HEK293 (cell line): Measurements from ENCODE around the gene TUT4.

Experiments
- CTCF ChIA-PET: fragments of 350-600 bp; formaldehyde crosslinking; extraction: SDS; loops from one replicate; lab custom pipeline; 2021; ENCODE audit warnings: antibody characterized with exemption; lab: Yijun Ruan, JAX
- POLR2A ChIA-PET: fragments of 300-600 bp; formaldehyde crosslinking; extraction: SDS; loops from one replicate; lab custom pipeline; 2020; ENCODE audit warnings: antibody characterized with exemption, inconsistent platforms; lab: Yijun Ruan, JAX
- H3K27ac ChIP-seq: fragments of 200-500 bp; sonication (Bioruptor generic); 2 replicates; pipeline ENCODE4 v1.5.1; 2014; ENCODE audit warnings: low read depth, low read length, control low read depth, inconsistent platforms; ENCODE audit errors: extremely low read depth
- H3K36me3 ChIP-seq, 2 experiments: fragments of 200-500 bp in 1 of 2; sonication (Bioruptor generic) in 1 of 2; 1 replicate in 1 of 2; 2 replicates in 1 of 2; pipeline ENCODE4 v1.5.1; 2014 to 2017; ENCODE audit warnings: inconsistent platforms in 2 of 2, low read length in 2 of 2; ENCODE audit not compliant: control insufficient read depth in 2 of 2, insufficient read depth in 1 of 2
- H3K4me1 ChIP-seq: fragments of 200-500 bp; sonication (Bioruptor generic); 2 replicates; pipeline ENCODE4 v1.5.1; 2014; ENCODE audit warnings: mild to moderate bottlenecking, low read length, inconsistent platforms; ENCODE audit not compliant: control insufficient read depth, insufficient read depth
- H3K4me3 ChIP-seq: 2 replicates; pipeline ENCODE4 v1.5.1; 2011; ENCODE audit warnings: low read depth, mild to moderate bottlenecking, control low read depth, low read length, moderate library complexity
- H3K9me3 ChIP-seq: fragments of 200-500 bp; sonication (Bioruptor generic); 2 replicates; pipeline ENCODE4 v1.5.1; 2014; ENCODE audit warnings: low read depth, low read length, inconsistent platforms; ENCODE audit not compliant: control insufficient read depth, insufficient read depth
- EGR2 ChIP-seq: fragments of 450-650 bp; formaldehyde crosslinking; IDR thresholded peaks from 2 replicates; pipeline ENCODE4 v1.5.1; 2016; ENCODE audit warnings: low read depth, missing biosample characterization, missing genetic modification characterization
- HOXC10 ChIP-seq: sonication (generic); formaldehyde crosslinking; IDR thresholded peaks from 2 replicates; pipeline ENCODE4 v1.8.1; 2023; ENCODE audit warnings: mild to moderate bottlenecking, missing genetic modification reagents
- HOXD13 ChIP-seq: sonication (generic); formaldehyde crosslinking; IDR thresholded peaks from 2 replicates; pipeline ENCODE4 v1.8.0; 2022; ENCODE audit warnings: missing genetic modification reagents, borderline replicate concordance
- SALL2 ChIP-seq: fragments of 450-650 bp; formaldehyde crosslinking; IDR thresholded peaks from 2 replicates; pipeline ENCODE4 v1.5.0; 2017; ENCODE audit warnings: missing biosample characterization, mild to moderate bottlenecking, missing genetic modification characterization, borderline replicate concordance
- SCRT1 ChIP-seq: fragments of 450-650 bp; formaldehyde crosslinking; IDR thresholded peaks from 2 replicates; pipeline ENCODE4 v1.5.1; 2016; ENCODE audit warnings: missing biosample characterization, missing genetic modification characterization, borderline replicate concordance
- ZBTB7A ChIP-seq: fragments of 450-650 bp; formaldehyde crosslinking; IDR thresholded peaks from 2 replicates; pipeline ENCODE4 v1.5.1; 2016; ENCODE audit warnings: low read depth, missing biosample characterization, missing genetic modification characterization
- ZNF133 ChIP-seq: fragments of 450-650 bp; formaldehyde crosslinking; IDR thresholded peaks from 2 replicates; pipeline ENCODE4 v1.5.1; 2016; ENCODE audit warnings: missing biosample characterization, missing genetic modification characterization
- ZNF146 ChIP-seq: fragments of 450-650 bp; formaldehyde crosslinking; IDR thresholded peaks from 2 replicates; pipeline ENCODE4 v1.5.1; 2016; ENCODE audit warnings: missing biosample characterization, missing genetic modification characterization
- ZNF157 ChIP-seq: fragments of 450-650 bp; formaldehyde crosslinking; IDR thresholded peaks from 2 replicates; pipeline ENCODE4 v1.5.1; 2016; ENCODE audit warnings: missing biosample characterization, missing genetic modification characterization
- ZNF302 ChIP-seq: fragments of 450-650 bp; formaldehyde crosslinking; IDR thresholded peaks from 2 replicates; pipeline ENCODE4 v1.5.1; 2016; ENCODE audit warnings: missing biosample characterization, missing genetic modification characterization, low read depth
- ZNF311 ChIP-seq: fragments of 450-650 bp; formaldehyde crosslinking; IDR thresholded peaks from 2 replicates; pipeline ENCODE4 v1.5.1; 2017; ENCODE audit warnings: missing biosample characterization, missing genetic modification characterization, borderline replicate concordance
- ZNF37A ChIP-seq: fragments of 450-650 bp; IDR thresholded peaks from 2 replicates; pipeline ENCODE4 v1.5.1; 2018; ENCODE audit warnings: missing biosample characterization, missing genetic modification characterization
- ZNF473 ChIP-seq: fragments of 450-650 bp; formaldehyde crosslinking; IDR thresholded peaks from 2 replicates; pipeline ENCODE4 v1.5.1; 2017; ENCODE audit warnings: missing biosample characterization, missing genetic modification characterization
- ZNF510 ChIP-seq: fragments of 450-650 bp; formaldehyde crosslinking; IDR thresholded peaks from 2 replicates; pipeline ENCODE4 v1.5.1; 2018; ENCODE audit warnings: mild to moderate bottlenecking, missing genetic modification characterization, missing biosample characterization; ENCODE audit not compliant: insufficient replicate concordance
- ZNF585B ChIP-seq: fragments of 450-650 bp; formaldehyde crosslinking; IDR thresholded peaks from 2 replicates; pipeline ENCODE4 v1.5.1; 2016; ENCODE audit warnings: missing biosample characterization, missing genetic modification characterization
- ZNF624 ChIP-seq: fragments of 450-650 bp; formaldehyde crosslinking; IDR thresholded peaks from 2 replicates; pipeline ENCODE4 v1.5.1; 2017; ENCODE audit warnings: missing biosample characterization, missing genetic modification characterization
- ZNF626 ChIP-seq: fragments of 450-650 bp; sonication (Bioruptor Pico); formaldehyde crosslinking; IDR thresholded peaks from 2 replicates; pipeline ENCODE4 v1.5.1; 2018; ENCODE audit warnings: missing biosample characterization, missing genetic modification characterization, inconsistent platforms
- ZNF701 ChIP-seq: fragments of 450-650 bp; formaldehyde crosslinking; IDR thresholded peaks from 2 replicates; pipeline ENCODE4 v1.5.1; 2016; ENCODE audit warnings: missing biosample characterization, missing genetic modification characterization
- ZNF777 ChIP-seq: fragments of 450-650 bp; formaldehyde crosslinking; IDR thresholded peaks from 2 replicates; pipeline ENCODE4 v1.5.1; 2017; ENCODE audit warnings: missing biosample characterization, missing genetic modification characterization, borderline replicate concordance
- ZNF792 ChIP-seq: fragments of 450-650 bp; formaldehyde crosslinking; IDR thresholded peaks from 2 replicates; pipeline ENCODE4 v1.5.1; 2016; ENCODE audit warnings: missing biosample characterization, missing genetic modification characterization
- ZSCAN30 ChIP-seq: fragments of 450-650 bp; IDR thresholded peaks from 2 replicates; pipeline ENCODE4 v1.5.1; 2018; ENCODE audit warnings: missing biosample characterization, mild to moderate bottlenecking, missing genetic modification characterization, moderate library complexity
- TF ChIP-seq, protein P1 (sequence below): fragments of 450-650 bp; formaldehyde crosslinking; IDR thresholded peaks from 2 replicates; pipeline ENCODE4 v1.5.1; 2017; ENCODE audit warnings: missing biosample characterization, missing genetic modification characterization
- TF ChIP-seq, protein P2 (sequence below): fragments of 450-650 bp; formaldehyde crosslinking; IDR thresholded peaks from 2 replicates; pipeline ENCODE4 v1.5.1; 2017; ENCODE audit warnings: missing biosample characterization, mild to moderate bottlenecking, missing genetic modification characterization, moderate library complexity
- TF ChIP-seq, protein P3 (sequence below): fragments of 450-650 bp; formaldehyde crosslinking; IDR thresholded peaks from 2 replicates; pipeline ENCODE4 v1.5.1; 2016; ENCODE audit warnings: missing biosample characterization, missing genetic modification characterization
- TF ChIP-seq, protein P4 (sequence below): fragments of 450-650 bp; formaldehyde crosslinking; IDR thresholded peaks from 2 replicates; pipeline ENCODE4 v1.5.1; 2016; ENCODE audit warnings: missing biosample characterization, missing genetic modification characterization

Gene TUT4

DNA sequence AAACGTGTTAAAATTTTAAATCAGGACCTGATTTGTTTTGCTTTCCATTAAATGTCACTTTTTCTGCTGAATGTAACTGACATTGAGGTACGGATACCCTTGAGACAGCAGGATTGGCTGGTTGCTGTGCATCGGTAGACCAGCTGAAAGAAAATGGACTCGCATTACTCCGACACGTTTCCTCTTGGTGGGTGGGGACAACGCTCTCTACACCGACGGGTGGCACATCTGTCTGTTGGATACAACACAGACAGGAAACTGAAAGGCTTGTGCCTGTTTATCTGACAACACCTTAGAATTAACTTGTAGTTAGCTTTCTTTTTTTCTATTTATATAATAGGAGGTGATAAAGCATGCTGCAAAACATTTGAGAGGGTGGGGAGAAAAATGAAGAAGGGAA, 129.1 kb downstream of the TUT4 start:
- Histone ChIP-seq H3K4me1 (no peaks in the 10 kb centered on the region), H3K9me3 (no peaks in the 10 kb centered on the region), H3K27ac (no peak overlapping the region), H3K4me3 (no peak overlapping the region), H3K36me3 (peaks cover 22 to 74% of the 10 kb centered on the region in 2 experiments)
- CTCF ChIA-PET, result interaction anchor here (0.7 kb wide), 2 partner anchors 209 to 395 kb away, joined by 3 read pairs; partner anchors contain the start of gene SHISAL2A
- TF ChIP-seq ZNF777 (tag by site-specific recombination) (no peak), HOXD13 (CRISPR knock-in tag) (no peak)
- POLR2A ChIA-PET, result no interaction called here

DNA sequence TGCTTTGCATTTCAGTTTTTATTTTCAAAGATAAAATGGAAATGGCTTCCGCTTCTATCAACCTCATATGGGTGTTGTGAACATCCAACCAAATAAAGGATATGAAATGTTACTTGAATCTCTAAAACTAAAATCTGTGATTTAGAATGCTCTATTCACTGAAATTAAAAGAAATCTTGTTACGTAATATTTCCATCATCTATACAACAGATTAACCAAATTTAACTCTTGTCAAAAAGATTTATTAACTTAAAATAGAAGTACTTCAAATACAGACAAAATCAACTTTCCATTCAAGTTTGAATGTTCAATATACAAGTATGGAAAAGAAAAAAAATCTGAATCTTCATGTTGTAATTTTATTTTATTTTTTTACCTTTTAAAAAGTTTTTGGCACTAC, 129.8 kb downstream of the TUT4 start:
- no peak overlapping the region for H3K27ac ChIP-seq
- POLR2A ChIA-PET, result no interaction called here
- TF ChIP-seq ZNF37A (tag by site-specific recombination) (no peak), ZSCAN30 (no peak), HOXC10 (CRISPR knock-in tag) (no peak), ZNF302 (no peak)
- TF ChIP-seq, protein P1, sequence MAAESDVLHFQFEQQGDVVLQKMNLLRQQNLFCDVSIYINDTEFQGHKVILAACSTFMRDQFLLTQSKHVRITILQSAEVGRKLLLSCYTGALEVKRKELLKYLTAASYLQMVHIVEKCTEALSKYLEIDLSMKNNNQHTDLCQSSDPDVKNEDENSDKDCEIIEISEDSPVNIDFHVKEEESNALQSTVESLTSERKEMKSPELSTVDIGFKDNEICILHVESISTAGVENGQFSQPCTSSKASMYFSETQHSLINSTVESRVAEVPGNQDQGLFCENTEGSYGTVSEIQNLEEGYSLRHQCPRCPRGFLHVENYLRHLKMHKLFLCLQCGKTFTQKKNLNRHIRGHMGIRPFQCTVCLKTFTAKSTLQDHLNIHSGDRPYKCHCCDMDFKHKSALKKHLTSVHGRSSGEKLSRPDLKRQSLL (tag by site-specific recombination), result no peak
- TF ChIP-seq, protein P2, sequence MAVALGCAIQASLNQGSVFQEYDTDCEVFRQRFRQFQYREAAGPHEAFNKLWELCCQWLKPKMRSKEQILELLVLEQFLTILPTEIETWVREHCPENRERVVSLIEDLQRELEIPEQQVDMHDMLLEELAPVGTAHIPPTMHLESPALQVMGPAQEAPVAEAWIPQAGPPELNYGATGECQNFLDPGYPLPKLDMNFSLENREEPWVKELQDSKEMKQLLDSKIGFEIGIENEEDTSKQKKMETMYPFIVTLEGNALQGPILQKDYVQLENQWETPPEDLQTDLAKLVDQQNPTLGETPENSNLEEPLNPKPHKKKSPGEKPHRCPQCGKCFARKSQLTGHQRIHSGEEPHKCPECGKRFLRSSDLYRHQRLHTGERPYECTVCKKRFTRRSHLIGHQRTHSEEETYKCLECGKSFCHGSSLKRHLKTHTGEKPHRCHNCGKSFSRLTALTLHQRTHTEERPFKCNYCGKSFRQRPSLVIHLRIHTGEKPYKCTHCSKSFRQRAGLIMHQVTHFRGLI (tag by site-specific recombination), result no peak
- TF ChIP-seq, all 188 proteins: peak for 0
- Histone ChIP-seq H3K9me3 (no peaks in the 10 kb centered on the region), H3K4me1 (no peaks in the 10 kb centered on the region), H3K4me3 (no peak overlapping the region), H3K36me3 (peaks cover 26 to 82% of the 10 kb centered on the region in 2 experiments)
- CTCF ChIA-PET, result no interaction called here

DNA sequence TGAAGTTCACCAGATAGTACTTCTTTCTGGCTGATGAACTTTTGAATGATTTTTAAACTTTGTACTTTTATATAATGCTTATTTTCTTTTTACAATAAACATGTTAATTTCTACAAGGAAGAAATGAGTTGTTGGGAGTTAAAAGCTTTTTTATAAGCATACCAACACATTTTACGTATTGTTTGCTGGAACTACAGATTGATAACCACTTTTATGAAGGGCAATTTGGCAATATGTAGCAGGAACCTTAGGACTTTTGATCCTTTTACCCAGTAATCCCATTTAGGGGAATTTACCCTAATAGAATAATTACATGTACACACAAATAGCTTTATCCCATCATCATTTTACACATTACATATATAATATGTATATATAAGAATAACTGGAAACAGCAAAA, 132.2 kb downstream of the TUT4 start:
- TF ChIP-seq ZNF473, result no peak
- no peak for TF ChIP-seq ZNF157
- TF ChIP-seq ZNF792 (tag by site-specific recombination), result no peak
- no peak for TF ChIP-seq ZNF624
- no peak for TF ChIP-seq ZBTB7A (tag by site-specific recombination)
- no peak for TF ChIP-seq ZNF626 (tag by site-specific recombination)
- no peak for TF ChIP-seq ZNF311 (tag by site-specific recombination)
- no peak for TF ChIP-seq ZNF146 (tag by site-specific recombination)
- no peak for TF ChIP-seq ZNF701 (tag by site-specific recombination)
- TF ChIP-seq, protein P3, sequence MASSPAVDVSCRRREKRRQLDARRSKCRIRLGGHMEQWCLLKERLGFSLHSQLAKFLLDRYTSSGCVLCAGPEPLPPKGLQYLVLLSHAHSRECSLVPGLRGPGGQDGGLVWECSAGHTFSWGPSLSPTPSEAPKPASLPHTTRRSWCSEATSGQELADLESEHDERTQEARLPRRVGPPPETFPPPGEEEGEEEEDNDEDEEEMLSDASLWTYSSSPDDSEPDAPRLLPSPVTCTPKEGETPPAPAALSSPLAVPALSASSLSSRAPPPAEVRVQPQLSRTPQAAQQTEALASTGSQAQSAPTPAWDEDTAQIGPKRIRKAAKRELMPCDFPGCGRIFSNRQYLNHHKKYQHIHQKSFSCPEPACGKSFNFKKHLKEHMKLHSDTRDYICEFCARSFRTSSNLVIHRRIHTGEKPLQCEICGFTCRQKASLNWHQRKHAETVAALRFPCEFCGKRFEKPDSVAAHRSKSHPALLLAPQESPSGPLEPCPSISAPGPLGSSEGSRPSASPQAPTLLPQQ (tag by site-specific recombination), result no peak
- TF ChIP-seq SCRT1 (tag by site-specific recombination), result no peak
- TF ChIP-seq SALL2 (tag by site-specific recombination), result no peak
- TF ChIP-seq ZNF510 (tag by site-specific recombination), result no peak
- TF ChIP-seq EGR2 (tag by site-specific recombination), result no peak
- TF ChIP-seq ZNF133 (tag by site-specific recombination), result no peak
- TF ChIP-seq, protein P4, sequence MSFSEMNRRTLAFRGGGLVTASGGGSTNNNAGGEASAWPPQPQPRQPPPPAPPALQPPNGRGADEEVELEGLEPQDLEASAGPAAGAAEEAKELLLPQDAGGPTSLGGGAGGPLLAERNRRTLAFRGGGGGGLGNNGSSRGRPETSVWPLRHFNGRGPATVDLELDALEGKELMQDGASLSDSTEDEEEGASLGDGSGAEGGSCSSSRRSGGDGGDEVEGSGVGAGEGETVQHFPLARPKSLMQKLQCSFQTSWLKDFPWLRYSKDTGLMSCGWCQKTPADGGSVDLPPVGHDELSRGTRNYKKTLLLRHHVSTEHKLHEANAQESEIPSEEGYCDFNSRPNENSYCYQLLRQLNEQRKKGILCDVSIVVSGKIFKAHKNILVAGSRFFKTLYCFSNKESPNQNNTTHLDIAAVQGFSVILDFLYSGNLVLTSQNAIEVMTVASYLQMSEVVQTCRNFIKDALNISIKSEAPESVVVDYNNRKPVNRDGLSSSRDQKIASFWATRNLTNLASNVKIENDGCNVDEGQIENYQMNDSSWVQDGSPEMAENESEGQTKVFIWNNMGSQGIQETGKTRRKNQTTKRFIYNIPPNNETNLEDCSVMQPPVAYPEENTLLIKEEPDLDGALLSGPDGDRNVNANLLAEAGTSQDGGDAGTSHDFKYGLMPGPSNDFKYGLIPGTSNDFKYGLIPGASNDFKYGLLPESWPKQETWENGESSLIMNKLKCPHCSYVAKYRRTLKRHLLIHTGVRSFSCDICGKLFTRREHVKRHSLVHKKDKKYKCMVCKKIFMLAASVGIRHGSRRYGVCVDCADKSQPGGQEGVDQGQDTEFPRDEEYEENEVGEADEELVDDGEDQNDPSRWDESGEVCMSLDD, result no peak
- no peak for TF ChIP-seq ZNF585B (tag by site-specific recombination)
- Histone ChIP-seq H3K27ac (no peak overlapping the region), H3K36me3 (peaks cover 35 to 90% of the 10 kb centered on the region in 2 experiments), H3K4me1 (no peaks in the 10 kb centered on the region), H3K9me3 (no peaks in the 10 kb centered on the region), H3K4me3 (no peak overlapping the region)
- CTCF ChIA-PET, result no interaction called here
- POLR2A ChIA-PET, result no interaction called here
